GM12865 (cell line): ENCODE measurements around the gene PNMA1.

Experiments used
- DNase-seq: peaks from one replicate; pipeline ENCODE4 v3.0.0; 2010; ENCODE audit warnings: low read depth
- H3K4me3 ChIP-seq: 2 replicates; pipeline ENCODE4 v1.5.1; 2011; ENCODE audit warnings: mild to moderate bottlenecking, low read depth, low read length, control low read depth
- TF ChIP-seq, protein P1 (sequence below): IDR thresholded peaks from 2 replicates; pipeline ENCODE4 v1.5.1; 2011; ENCODE audit warnings: low read length, control low read depth, low read depth, inconsistent platforms; ENCODE audit not compliant: insufficient read depth; ENCODE audit errors: missing control alignments

Gene PNMA1

DNA sequence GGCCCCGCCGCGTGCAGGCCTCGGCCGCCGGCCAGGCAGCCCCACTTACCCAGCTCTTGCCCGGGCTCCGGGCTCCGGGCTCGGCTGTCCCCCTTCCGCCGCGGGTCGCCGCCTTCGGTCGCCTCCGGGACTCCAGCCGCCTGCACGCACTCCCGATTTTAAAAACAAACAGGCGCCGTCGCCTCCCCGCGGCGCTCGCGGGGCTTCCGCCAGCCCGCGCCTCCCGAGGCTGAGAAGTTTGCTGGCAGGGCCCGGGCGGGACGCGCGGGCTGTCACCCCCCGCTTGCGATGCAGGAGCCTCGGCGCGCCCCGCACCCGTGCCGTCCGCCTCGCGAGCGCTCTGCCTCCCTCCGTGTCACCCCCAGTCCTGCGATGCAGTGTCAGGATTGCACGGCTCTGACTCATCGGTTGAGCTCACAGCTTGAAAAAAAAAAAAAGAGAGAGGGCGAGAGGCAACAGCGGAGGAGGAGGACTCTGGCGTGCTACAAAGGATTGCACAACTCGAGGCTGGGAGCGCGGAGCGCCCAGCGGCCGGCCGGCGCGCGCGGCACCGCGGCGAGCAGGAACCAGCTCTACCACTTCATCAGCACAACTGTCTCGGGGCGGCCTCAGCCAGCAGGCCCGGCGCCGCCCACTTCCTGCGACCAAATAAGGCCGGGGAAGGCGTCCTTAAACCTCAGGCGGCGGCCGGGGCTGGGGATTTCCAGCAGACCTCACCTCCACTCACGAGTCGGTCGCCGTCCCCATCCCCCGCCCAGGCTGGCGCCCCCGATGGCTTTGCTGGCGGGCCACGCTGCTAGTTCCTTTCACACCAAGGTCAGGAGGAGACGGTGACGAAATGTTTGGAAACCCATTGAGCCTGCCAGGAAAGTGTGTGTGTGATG, 45.8 kb upstream of the PNMA1 start:
- H3K4me3 ChIP-seq: peak overlapping the region; percentile 78
- peak; percentile 98 for DNase-seq
- TF ChIP-seq, protein P1, sequence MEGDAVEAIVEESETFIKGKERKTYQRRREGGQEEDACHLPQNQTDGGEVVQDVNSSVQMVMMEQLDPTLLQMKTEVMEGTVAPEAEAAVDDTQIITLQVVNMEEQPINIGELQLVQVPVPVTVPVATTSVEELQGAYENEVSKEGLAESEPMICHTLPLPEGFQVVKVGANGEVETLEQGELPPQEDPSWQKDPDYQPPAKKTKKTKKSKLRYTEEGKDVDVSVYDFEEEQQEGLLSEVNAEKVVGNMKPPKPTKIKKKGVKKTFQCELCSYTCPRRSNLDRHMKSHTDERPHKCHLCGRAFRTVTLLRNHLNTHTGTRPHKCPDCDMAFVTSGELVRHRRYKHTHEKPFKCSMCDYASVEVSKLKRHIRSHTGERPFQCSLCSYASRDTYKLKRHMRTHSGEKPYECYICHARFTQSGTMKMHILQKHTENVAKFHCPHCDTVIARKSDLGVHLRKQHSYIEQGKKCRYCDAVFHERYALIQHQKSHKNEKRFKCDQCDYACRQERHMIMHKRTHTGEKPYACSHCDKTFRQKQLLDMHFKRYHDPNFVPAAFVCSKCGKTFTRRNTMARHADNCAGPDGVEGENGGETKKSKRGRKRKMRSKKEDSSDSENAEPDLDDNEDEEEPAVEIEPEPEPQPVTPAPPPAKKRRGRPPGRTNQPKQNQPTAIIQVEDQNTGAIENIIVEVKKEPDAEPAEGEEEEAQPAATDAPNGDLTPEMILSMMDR: no peak

DNA sequence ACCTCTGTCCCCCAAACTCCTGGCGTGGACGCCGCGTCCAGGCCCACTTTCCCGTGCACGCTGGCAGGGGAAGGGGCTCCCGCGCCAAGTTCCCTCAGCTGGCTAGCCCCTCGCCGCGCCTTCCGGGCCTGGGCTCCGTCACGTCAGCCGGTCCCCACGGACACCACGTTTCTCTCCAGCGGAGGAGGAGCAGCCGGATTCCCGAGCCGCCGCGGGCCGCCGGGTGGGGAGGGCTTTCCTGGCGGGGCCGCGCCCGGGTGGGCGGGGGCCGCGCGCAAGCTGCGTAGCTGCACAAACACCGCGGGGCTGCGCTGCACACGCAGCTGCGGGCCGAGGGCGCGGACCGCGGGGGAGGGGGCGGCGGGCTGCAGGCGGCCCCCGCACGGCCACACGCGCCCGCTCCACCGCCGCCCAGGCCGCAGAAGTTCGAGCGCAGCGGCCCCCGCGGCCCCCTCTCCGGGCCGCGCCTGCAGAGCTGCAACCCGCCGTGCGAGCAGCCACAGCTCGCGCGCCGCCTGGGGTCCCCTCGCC, 45.1 kb upstream of the PNMA1 start:
- TF ChIP-seq, protein P1: no peak
- DNase-seq: peak; percentile 60
- H3K4me3 ChIP-seq: peak overlapping the region; percentile 78

DNA sequence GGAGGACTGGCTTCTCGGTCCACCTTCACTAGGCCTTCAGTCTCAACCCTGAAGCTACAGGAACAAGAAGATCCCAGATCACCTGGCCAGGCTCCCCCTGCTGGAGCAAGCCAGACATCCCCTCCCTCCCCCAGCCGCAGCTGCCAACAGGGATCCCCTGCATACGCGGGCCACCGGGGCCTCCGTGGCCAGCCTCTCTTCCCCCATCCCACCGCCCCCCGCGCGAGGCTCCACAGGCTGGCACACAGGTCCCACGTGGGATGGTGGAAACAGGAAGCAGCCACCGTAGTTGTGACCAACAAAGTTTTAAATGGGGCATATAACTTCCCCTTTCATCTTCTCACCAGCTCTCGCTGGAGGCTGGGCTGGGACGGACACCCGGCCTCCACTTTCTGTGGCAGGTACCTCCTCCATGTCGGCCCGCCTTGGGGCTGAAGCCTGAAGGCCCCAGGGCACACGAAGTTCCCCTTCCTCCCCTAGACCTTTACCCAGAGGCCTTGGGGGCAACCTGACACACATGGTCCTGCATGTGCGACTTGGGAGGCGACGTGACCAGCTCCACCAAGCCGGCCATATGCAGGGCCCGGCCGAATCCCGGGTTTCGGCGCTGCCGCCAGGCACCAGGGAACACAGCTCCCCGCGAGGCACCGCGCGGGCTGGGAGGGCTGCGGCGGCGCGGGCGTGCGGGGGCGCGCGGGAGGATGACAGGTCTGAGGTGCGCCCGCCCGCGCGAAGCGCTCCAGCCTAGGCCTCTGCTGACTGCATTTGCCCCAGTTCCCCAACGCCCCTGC, 44.4 kb upstream of the PNMA1 start:
- H3K4me3 ChIP-seq: peak overlapping the region; percentile 73
- DNase-seq: peak; percentile 82
- TF ChIP-seq, protein P1: peak; percentile 75

DNA sequence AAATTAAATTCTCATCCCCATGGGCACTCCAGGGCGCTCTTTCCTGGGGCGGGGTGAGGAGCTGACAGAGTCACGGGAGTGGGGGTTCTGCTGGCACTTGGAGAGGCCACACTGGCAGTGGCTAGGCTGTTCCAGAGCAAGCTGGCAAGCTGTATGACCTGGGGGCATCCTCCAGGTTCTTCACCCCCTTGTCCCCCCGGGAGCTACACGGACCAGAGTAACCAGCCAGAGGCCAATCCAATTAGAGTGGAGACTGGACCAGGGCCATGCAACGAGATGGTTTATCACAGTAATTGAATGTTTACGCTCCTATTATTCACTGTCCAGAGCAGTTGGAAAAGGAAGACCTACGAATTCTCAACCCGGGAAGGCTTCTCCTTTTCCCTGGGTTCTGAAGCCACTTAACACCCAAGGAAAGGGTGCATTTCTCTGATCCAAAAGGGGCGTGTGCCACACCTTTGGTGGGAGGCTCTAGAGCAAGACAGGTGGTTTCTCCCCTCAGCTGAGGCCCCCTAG, 43.8 kb upstream of the PNMA1 start:
- TF ChIP-seq, protein P1: no peak
- H3K4me3 ChIP-seq: peak overlapping the region; percentile 73
- DNase-seq: no peak

DNA sequence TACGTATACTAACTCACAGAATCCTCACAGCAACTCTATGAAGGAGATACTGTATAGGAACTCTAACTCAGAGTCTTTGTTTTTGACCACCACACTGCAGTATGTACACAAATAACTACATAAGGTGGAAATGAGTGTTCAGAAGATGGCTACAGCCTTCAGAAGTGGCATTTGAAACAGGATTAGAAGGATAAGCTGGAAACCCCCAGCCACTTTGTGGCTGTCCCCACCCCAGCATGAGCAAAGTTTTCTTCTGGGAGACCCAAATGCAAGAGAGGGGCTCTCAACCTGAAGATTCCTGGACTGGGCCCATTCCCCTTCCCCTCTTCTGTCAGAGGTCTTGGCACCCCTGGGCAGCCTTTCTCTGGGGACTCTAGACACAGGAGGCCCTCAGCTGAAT, 43.2 kb upstream of the PNMA1 start:
- peak; percentile 58 for DNase-seq
- TF ChIP-seq, protein P1: no peak
- H3K4me3 ChIP-seq: peak overlapping the region; percentile 73

DNA sequence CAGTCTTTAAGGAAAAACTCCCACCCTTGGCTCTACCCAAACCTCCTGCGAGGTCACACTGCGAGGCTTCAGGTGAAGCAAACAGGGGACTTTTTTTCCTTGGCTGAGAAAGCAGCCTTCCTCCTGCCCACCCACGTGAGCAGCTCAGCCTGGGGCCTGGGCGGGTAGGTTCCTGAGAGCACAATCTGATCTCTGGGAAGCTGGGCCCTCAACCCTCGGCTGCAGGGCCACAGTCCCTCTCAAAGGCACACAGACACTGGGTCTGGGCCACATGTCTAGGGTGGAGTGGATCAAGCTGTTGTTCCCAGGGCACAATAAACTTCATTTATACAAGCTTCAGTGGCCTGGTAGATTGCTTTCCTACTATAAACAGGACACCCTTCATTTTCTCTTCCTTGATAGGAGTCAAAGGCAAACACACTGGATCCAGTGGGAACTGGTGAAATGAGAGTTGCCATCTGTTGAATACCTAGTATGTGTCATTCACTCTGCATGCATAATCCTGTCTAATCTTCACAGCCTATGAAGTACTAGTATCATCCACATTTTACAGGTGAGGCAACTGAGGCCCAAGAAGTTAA, 41.3 kb upstream of the PNMA1 start:
- DNase-seq: peak; percentile 51
- TF ChIP-seq, protein P1: no peak
- peak overlapping the region; percentile 73 for H3K4me3 ChIP-seq
